ENCODE data around the gene SLC8B1.

- TF ChIP-seq CTCF (conservative IDR thresholded peaks at IDR 0.05) (no peak), EZH2 (IDR thresholded peaks at IDR 0.05; ENCODE audit: low read depth) (no peak)
These were observed 42.4 kb downstream of the SLC8B1 start for GRCh38 chr12:113292547-113292946.
